Fibroblast of upper back skin (primary cell): ENCODE data around the gene SF3A2.

Source experiments
- DNase-seq: peaks from one replicate; pipeline ENCODE4 v3.0.0-alpha.2; 2013

Gene SF3A2

GRCh38 chr19:2207991-2208860 is 28.4 kb upstream of the SF3A2 start:
- DNase-seq, result peak; percentile 68

GRCh38 chr19:2208975-2209374 is 27.6 kb upstream of the SF3A2 start:
- DNase-seq, result no peak

- DNase-seq, result no peak
Measured at GRCh38 chr19:2209408-2209807, 27.2 kb upstream of the SF3A2 start.

- no peak for DNase-seq
Measured at GRCh38 chr19:2210206-2210605, 26.4 kb upstream of the SF3A2 start.

GRCh38 chr19:2210987-2211740 is 25.5 kb upstream of the SF3A2 start:
- no peak for DNase-seq

GRCh38 chr19:2212861-2213711 is 23.5 kb upstream of the SF3A2 start:
- no peak for DNase-seq

- no peak for DNase-seq
Measured at GRCh38 chr19:2213799-2214198, 22.8 kb upstream of the SF3A2 start.

- no peak for DNase-seq
Measured at GRCh38 chr19:2214251-2214650, 22.4 kb upstream of the SF3A2 start.

- no peak for DNase-seq
Measured at GRCh38 chr19:2215281-2215751, 21.3 kb upstream of the SF3A2 start.

- no peak for DNase-seq
Measured at GRCh38 chr19:2216361-2217225, 20.0 kb upstream of the SF3A2 start.

GRCh38 chr19:2217591-2217990 is 19.0 kb upstream of the SF3A2 start:
- DNase-seq, result no peak

- no peak for DNase-seq
Measured at GRCh38 chr19:2219726-2220125, 16.9 kb upstream of the SF3A2 start.

- DNase-seq, result no peak
Measured at GRCh38 chr19:2221250-2221831, 15.3 kb upstream of the SF3A2 start.

- DNase-seq, result no peak
Measured at GRCh38 chr19:2221918-2222317, 14.7 kb upstream of the SF3A2 start.

- DNase-seq, result no peak
Measured at GRCh38 chr19:2223391-2223790, 13.2 kb upstream of the SF3A2 start.

GRCh38 chr19:2223959-2224358 is 12.7 kb upstream of the SF3A2 start:
- DNase-seq, result no peak

- DNase-seq, result no peak
Measured at GRCh38 chr19:2224754-2225349, 11.8 kb upstream of the SF3A2 start.

GRCh38 chr19:2225415-2226050 is 11.1 kb upstream of the SF3A2 start:
- no peak for DNase-seq

- no peak for DNase-seq
Measured at GRCh38 chr19:2226051-2226839, 10.4 kb upstream of the SF3A2 start.

- no peak for DNase-seq
Measured at GRCh38 chr19:2226840-2227360, 9.7 kb upstream of the SF3A2 start.
